Stimulated activated CD4-positive, alpha-beta T cell treated with anti-CD3 and anti-CD28 coated beads, Interleukin-2, amount 100 ng/mL, for 4 hours (primary cell): ENCODE data around the gene PSAPL1.

ENCODE experiments used
- DNase-seq: peaks from one replicate; pipeline ENCODE4 v3.0.0-alpha.2; 2020; ENCODE audit warnings: low read depth

Gene PSAPL1

DNA sequence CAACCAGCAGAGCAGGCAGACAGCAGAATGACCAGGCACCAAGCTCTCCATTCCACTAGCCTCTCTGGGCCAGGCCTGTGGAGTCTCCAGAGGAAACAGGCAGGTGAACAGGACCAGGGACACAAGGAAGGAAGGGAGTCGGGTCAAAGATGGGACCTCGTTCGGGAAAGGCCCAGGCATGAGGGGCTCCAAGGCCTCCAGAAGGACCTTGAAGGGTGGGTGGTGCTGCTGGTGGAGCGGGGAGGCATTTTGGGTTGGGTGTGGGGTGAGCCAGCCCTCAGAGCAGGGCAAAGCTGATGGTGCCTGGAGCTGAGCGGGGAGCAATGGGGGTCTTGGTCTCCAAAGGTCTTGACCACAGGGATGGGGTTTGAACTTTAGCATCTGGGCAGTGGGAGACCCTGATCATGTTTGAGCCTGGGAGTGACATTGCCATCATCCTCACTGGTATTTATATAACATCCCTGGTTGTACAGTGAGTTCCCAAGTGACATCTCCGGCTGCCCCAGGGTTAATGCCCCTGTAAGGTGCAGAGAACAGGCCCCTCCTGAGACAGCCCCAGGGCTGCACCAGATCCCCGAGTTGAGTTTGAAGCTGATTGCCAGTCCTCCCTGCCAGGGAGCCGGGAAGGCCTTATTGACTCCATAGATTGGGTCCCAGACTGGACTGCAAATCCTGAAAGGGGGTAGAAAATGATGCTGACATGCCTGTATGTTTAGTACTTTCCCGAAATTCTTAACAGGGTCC is 52.7 kb downstream of the PSAPL1 start:
- DNase-seq: no peak

DNA sequence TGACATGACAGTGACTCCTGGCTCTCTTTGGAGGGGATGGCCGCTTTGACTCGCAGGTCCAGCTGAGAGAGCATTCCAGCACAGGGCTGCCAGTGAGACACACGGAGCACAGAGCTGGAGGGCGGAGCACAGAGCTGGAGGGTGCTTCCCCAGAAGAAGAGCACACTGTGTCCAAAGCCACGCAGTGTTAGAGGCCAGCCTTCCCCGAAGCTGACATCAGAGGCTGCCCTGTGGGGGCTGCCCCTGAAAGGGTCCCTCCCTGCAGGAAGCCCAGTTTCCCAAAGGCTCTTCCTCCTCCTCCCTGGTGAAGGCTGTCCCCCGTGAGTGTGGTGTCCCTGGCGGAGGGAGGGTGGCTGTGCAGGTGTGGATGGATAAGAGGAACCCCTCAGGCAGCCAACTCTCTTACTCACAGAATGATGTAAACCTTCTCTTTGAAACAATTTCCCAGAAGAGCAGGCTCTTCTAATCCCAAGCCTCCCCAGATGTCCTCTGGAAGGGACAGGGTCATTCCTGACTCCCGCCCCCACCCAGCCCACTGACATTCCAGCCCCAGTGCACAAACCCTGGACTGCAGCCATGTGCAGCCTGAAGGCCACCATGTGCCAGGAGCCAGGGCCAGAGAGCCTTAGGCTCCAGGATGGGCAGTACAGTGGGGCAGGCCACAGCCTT is 53.4 kb downstream of the PSAPL1 start:
- no peak for DNase-seq
